K562 (cell line): ENCODE measurements around the gene FARP1. TPM values are rescaled to one million over a fixed set of nuclear protein-coding genes. Genes with fewer than 3 reads are reported as not detected.

Experiments used
- ATAC-seq: fragments of 200-7000 bp; cut with Tn5 transposase; 3 replicates; pipeline ENCODE4 v1.9.1; 2020; ENCODE audit warnings: moderate library complexity
- BruUV-seq: library from RNA; stranded (reverse); fragments of 400-500 nt; replicated peaks from 2 replicates; lab custom pipeline; 2021; lab: Mats Ljungman, UMichigan
- CTCF ChIA-PET: fragments of 300-600 bp; formaldehyde crosslinking; extraction: SDS; loops from one replicate; lab custom pipeline; 2021; ENCODE audit warnings: low intra/inter-chr PET ratio; lab: Yijun Ruan, JAX
- POLR2A ChIA-PET: fragments of 300-600, 350-650 bp; sonication (Branson Sonifier 250); formaldehyde crosslinking; extraction: SDS; loops from one replicate; lab custom pipeline; 2021; ENCODE audit warnings: antibody characterized with exemption, inconsistent platforms; lab: Yijun Ruan, JAX
- DNase-seq, 4 experiments: peaks; one replicate each; pipeline versions ENCODE4 v3.0.0 to v3.0.0-alpha.2; 2011 to 2018; ENCODE audit warnings: low spot score in 3 of 4, mixed read lengths in 3 of 4; ENCODE audit errors: extremely low read depth in 1 of 4
- FAIRE-seq: peaks from 2 replicates; lab custom pipeline; 2011; peaks lifted over from hg19 to GRCh38; lab: Jason Lieb, UNC
- H2AFZ ChIP-seq: 2 replicates; pipeline ENCODE4 v1.6.0; 2011; ENCODE audit warnings: low read depth, low read length, control low read depth, inconsistent platforms
- H3K27ac ChIP-seq: fragments of 200-600 bp; 3 replicates; pipeline ENCODE4 v1.8.0; 2011; ENCODE audit warnings: low read depth, mild to moderate bottlenecking, control low read depth, inconsistent platforms, low read length, moderate library complexity, mixed read lengths; ENCODE audit errors: extremely low read depth
- H3K27me3 ChIP-seq, 2 experiments: fragments of 300-600 bp in 1 of 2; 2 replicates in 1 of 2; 3 replicates in 1 of 2; pipeline versions ENCODE4 v1.6.0 to v1.8.0; 2011; ENCODE audit warnings: inconsistent platforms in 2 of 2, low read length in 2 of 2, mild to moderate bottlenecking in 1 of 2, mixed read lengths in 1 of 2, moderate library complexity in 1 of 2; ENCODE audit not compliant: control insufficient read depth in 2 of 2, insufficient read depth in 2 of 2
- H3K36me3 ChIP-seq: fragments of 300-600 bp; 3 replicates; pipeline ENCODE4 v1.8.0; 2011; ENCODE audit warnings: mild to moderate bottlenecking, low read length, inconsistent platforms; ENCODE audit not compliant: control insufficient read depth, insufficient read depth
- H3K4me1 ChIP-seq, 2 experiments: fragments of 200-600 bp in 1 of 2; replicated peaks in 1 of 2; 2 replicates in 1 of 2; 3 replicates in 1 of 2; pipeline versions ENCODE4 v1.5.1 to v1.8.0; 2011; ENCODE audit warnings: inconsistent platforms in 2 of 2, low read length in 2 of 2, mild to moderate bottlenecking in 1 of 2, mixed read lengths in 1 of 2, moderate library complexity in 1 of 2; ENCODE audit not compliant: control insufficient read depth in 2 of 2, insufficient read depth in 2 of 2
- H3K4me2 ChIP-seq: 2 replicates; pipeline ENCODE4 v1.6.1; 2011; ENCODE audit warnings: low read length, control low read depth, inconsistent platforms, mixed read lengths; ENCODE audit not compliant: insufficient read depth
- H3K4me3 ChIP-seq: fragments of 200-600 bp; sonication (generic), shearing (Covaris generic); 2 replicates; pipeline ENCODE4 v1.5.1; 2016; ENCODE audit warnings: control low read depth, inconsistent platforms
- H3K79me2 ChIP-seq: fragments of 200-600 bp; 3 replicates; pipeline ENCODE4 v1.8.0; 2011; ENCODE audit warnings: low read length, inconsistent platforms; ENCODE audit not compliant: control insufficient read depth, insufficient read depth
- H3K9ac ChIP-seq, 2 experiments: 2 replicates each; pipeline versions ENCODE4 v1.6.0 to v1.6.1; 2011; ENCODE audit warnings: low read depth in 2 of 2, low read length in 2 of 2, control low read depth in 1 of 2, inconsistent platforms in 1 of 2, mild to moderate bottlenecking in 1 of 2, mixed read lengths in 1 of 2; ENCODE audit not compliant: insufficient read depth in 1 of 2
- H3K9me1 ChIP-seq: one replicate; pipeline ENCODE4 v1.6.0; 2011; ENCODE audit warnings: inconsistent platforms, mild to moderate bottlenecking, low read length, moderate library complexity; ENCODE audit not compliant: control insufficient read depth, insufficient read depth
- H3K9me3 ChIP-seq: replicated peaks from 2 replicates; pipeline ENCODE4 v1.5.1; 2011; ENCODE audit warnings: low read depth, low read length, inconsistent platforms; ENCODE audit not compliant: control insufficient read depth, insufficient read depth
- H4K20me1 ChIP-seq: replicated peaks from 2 replicates; pipeline ENCODE4 v1.6.1; 2011; ENCODE audit warnings: low read length, inconsistent platforms, mixed read lengths; ENCODE audit not compliant: control insufficient read depth, insufficient read depth
- HDAC6 ChIP-seq: IDR thresholded peaks from 2 replicates; pipeline ENCODE4 v1.6.1; 2012; ENCODE audit warnings: low read depth, mild to moderate bottlenecking, control low read depth, inconsistent platforms, low read length, moderate library complexity
- HLTF ChIP-seq: fragments of 450-650 bp; IDR thresholded peaks from 2 replicates; pipeline ENCODE4 v1.6.1; 2016
- MAZ ChIP-seq, 2 experiments: fragments of 450-650 bp in 1 of 2; sonication (generic) in 1 of 2; formaldehyde crosslinking; IDR thresholded peaks in 1 of 2; conservative IDR thresholded peaks in 1 of 2; 2 replicates each; pipeline versions ENCODE4 v1.4.0 to v1.5.0; 2020; ENCODE audit warnings: mild to moderate bottlenecking in 1 of 2, missing genetic modification reagents in 1 of 2
- POLR3A ChIP-seq: IDR thresholded peaks from 2 replicates; pipeline ENCODE4 v1.6.1; 2011; ENCODE audit warnings: borderline replicate concordance, mild to moderate bottlenecking, moderate library complexity; ENCODE audit not compliant: insufficient read length, insufficient read depth; ENCODE audit errors: extremely low read depth
- SP2 ChIP-seq: IDR thresholded peaks from 2 replicates; pipeline ENCODE4 v1.6.1; 2011; ENCODE audit warnings: mild to moderate bottlenecking, low read depth, low read length, moderate library complexity; ENCODE audit not compliant: poor library complexity, severe bottlenecking; ENCODE audit errors: extremely low read depth
- SUPT5H ChIP-seq: fragments of 450-650 bp; IDR thresholded peaks from 2 replicates; pipeline ENCODE4 v1.6.1; 2016
- TSHZ1 ChIP-seq: fragments of 250-450 bp; sonication (Bioruptor Pico); IDR thresholded peaks from 2 replicates; pipeline ENCODE4 v1.4.0; 2020; ENCODE audit warnings: mild to moderate bottlenecking, moderate library complexity
- YBX1 ChIP-seq: fragments of 450-650 bp; IDR thresholded peaks from 2 replicates; pipeline ENCODE4 v1.7.1; 2016; ENCODE audit warnings: mild to moderate bottlenecking
- ZBTB8A ChIP-seq: fragments of 450-650 bp; IDR thresholded peaks from 2 replicates; pipeline ENCODE4 v1.6.1; 2018; ENCODE audit warnings: mild to moderate bottlenecking, moderate library complexity; ENCODE audit not compliant: partially characterized antibody
- ZNF239 ChIP-seq: fragments of 250-450 bp; sonication (Bioruptor Pico); IDR thresholded peaks from 2 replicates; pipeline ENCODE4 v1.4.0; 2020; ENCODE audit warnings: mild to moderate bottlenecking
- ZNF253 ChIP-seq: fragments of 250-450 bp; sonication (Bioruptor Pico); conservative IDR thresholded peaks from 2 replicates; pipeline ENCODE4 v1.6.1; 2021; ENCODE audit warnings: mild to moderate bottlenecking
- ZNF282 ChIP-seq: sonication (generic); formaldehyde crosslinking; IDR thresholded peaks from 2 replicates; pipeline ENCODE4 v1.8.1; 2023; ENCODE audit warnings: missing genetic modification reagents
- WGBS: fragments of 100-300 bp; shearing (Covaris generic); methylation state at CpG from one replicate; pipeline ENCODE4 v1.1.6; 2016; ENCODE audit warnings: low coverage, mixed read lengths; ENCODE audit not compliant: insufficient coverage; ENCODE audit errors: missing lambda C conversion rate; 5-methylcytosine and 5-hydroxymethylcytosine counted together
- in situ Hi-C: fragments of 300-500 bp; cut with MboI; formaldehyde crosslinking; loops from 4 replicates; pipeline ENCODE4 v1.15.0; 2018; ENCODE audit warnings: inconsistent platforms, mixed read lengths
- intact Hi-C: fragments of 100-400 bp; cut with micrococcal nuclease; formaldehyde crosslinking; loops from 2 replicates; pipeline ENCODE4 v1.14.2; 2022
- polyA plus RNA-seq, 8 experiments: library from polyadenylated mRNA; depleted of rRNA in 4 of 8; stranded (reverse) in 5 of 8; unstranded in 3 of 8; fragments of >200 nt; fragmentation: Nextera tagmentation in 2 of 8; fragmentation: Illumina TruSeq in 1 of 8; extraction: Ambion mirVana in 2 of 8; extraction: Trizol in 1 of 8; gene quantifications; 2 replicates each; pipeline versions ENCODE4 v1.2.1 to v1.2.3, GENCODE V29; 2011 to 2014; ENCODE audit warnings: inconsistent platforms in 1 of 8, missing spikeins in 1 of 8
- total RNA-seq, 7 experiments: library from RNA; depleted of rRNA in 6 of 7; stranded (reverse); fragments of >200 nt in 6 of 7; fragmentation: Illumina TruSeq in 2 of 7; extraction: Trizol in 2 of 7; gene quantifications; 2 replicates each; pipeline versions ENCODE4 v1.2.1 to v1.2.3, GENCODE V29; 2011 to 2021; ENCODE audit warnings: low replicate concordance in 1 of 7

FARP1 gene
- total and polyA plus RNA-seq, 9 of the 15 experiments (the other 6 are each of a cell fraction or from before 2014, with no cell fraction given) = 0.03 to 0.29 (median 0.05) TPM; not detected in 3

DNA sequence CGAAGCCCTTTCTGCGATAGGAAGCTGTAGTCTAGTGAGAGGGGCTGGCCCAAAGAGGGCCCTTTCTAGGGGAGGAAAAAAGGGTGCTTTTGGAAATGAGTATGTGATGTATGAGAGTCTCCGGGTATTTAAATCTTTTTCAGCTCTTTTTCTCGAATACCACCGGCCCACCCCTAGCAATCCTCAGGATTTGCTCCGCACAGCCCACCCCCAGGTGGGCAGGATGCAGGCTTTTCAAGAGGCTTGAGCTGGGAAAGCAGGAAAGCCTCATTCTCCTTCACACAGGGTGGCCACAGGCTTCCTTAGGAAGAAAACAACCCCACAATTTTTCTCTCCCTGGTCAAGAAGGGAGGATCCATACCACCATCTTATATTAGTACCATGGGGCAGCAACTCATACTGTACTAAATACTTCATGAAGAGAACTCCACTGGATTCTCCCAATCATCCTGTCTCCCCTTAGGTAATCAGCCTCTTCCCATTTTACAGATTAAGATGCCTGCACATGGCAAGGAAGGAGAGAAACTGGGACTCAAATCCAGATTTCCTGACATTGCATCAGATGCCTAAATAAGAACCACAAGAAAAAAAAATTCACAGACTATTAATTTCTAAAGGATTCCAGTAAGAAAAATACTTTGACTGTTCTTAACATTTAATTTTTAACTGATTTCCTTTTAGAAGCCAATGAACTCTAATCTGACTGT is 349.6 kb downstream of the FARP1 start (continued):
- TF ChIP-seq TSHZ1 (CRISPR knock-in tag) = no peak
- no peak for TF ChIP-seq POLR3A
- TF ChIP-seq HDAC6 = no peak
- no peak for TF ChIP-seq ZNF239 (CRISPR knock-in tag)

GRCh38 chr13:98493042-98493712 is 350.3 kb downstream of the FARP1 start:
- Histone ChIP-seq H3K79me2 (peaks cover 52% of the 10 kb centered on the region), H3K27ac (no peak overlapping the region), H4K20me1 (peaks cover 4% of the 10 kb centered on the region; the same call in 1 of the 2 replicates), H3K27me3 (no peaks in the 10 kb centered on the region), H3K36me3 (no peaks in the 10 kb centered on the region), H3K4me3 (no peak overlapping the region), H3K9me1 (peaks cover 4% of the 10 kb centered on the region), H3K4me2 (no peak overlapping the region), H3K9me3 (no peaks in the 10 kb centered on the region), H3K9ac (no peak overlapping the region), H2AFZ (no peak overlapping the region), H3K4me1 (peaks cover 0 to 8% of the 10 kb centered on the region in 2 experiments; a peak in 2 of 5 replicates)
- 69% methylated on average over 5 of the region's 6 CpGs for WGBS
- no peak for TF ChIP-seq SP2
- TF ChIP-seq ZNF253 (CRISPR knock-in tag) = no peak
- TF ChIP-seq ZNF282 (CRISPR knock-in tag) = no peak
- no peak for TF ChIP-seq YBX1
- TF ChIP-seq SUPT5H = no peak
- TF ChIP-seq MAZ (CRISPR knock-in tag; conservative IDR thresholded peaks at IDR 0.05 in 1 of 2, IDR thresholded peaks at IDR 0.05 in 1 of 2) = no peak
- no peak for TF ChIP-seq HLTF
- no peak for TF ChIP-seq ZBTB8A
- in situ Hi-C loops (no loop called here), intact Hi-C loops (no loop called here)
- no peak for FAIRE-seq
- DNase-seq = no peak
- no TSS peak for BruUV-seq
- CTCF ChIA-PET = no interaction called here
- ATAC-seq = no peak
- POLR2A ChIA-PET = interaction anchor here (1.6 kb wide), 1 partner anchor 11 kb away, joined by 7 read pairs; no protein-coding TSS in a partner anchor
